Measurements from ENCODE around the gene KBTBD8. TPM values are rescaled to one million over a fixed set of nuclear protein-coding genes. Genes with fewer than 3 reads are reported as not detected.
A peak's percentile ranks its signal among the peaks of the same experiment; 100 is the strongest.

Gene KBTBD8
- total RNA-seq, 2 donors from 2014 or later = 3.5 to 6.2 TPM

- Mint-ChIP-seq H3K4me3 (no peak overlapping the region), H3K27me3 (ENCODE audit: insufficient read depth) (peaks cover 16% of the 10 kb centered on the region), H3K36me3 (ENCODE audit: low read depth) (no peaks in the 10 kb centered on the region), H3K4me1 (peaks cover 8% of the 10 kb centered on the region), H3K9me3 (no peaks in the 10 kb centered on the region), H3K27ac (no peak overlapping the region)
- no peaks in the 10 kb centered on the region for H3K9me3 ChIP-seq (ENCODE audit: control insufficient read depth, low read length)
- no peak overlapping the region for H3K27ac ChIP-seq (ENCODE audit: low read depth, low read length)
- no peaks in the 10 kb centered on the region for H3K4me1 ChIP-seq (ENCODE audit: control insufficient read depth, insufficient read depth, low read length)
- WGBS, 2 experiments (ENCODE audit: insufficient coverage in 1 of 2, insufficient read length in 1 of 2) = 85 to 90% methylated on average over 2 to 3 of the region's 3 CpGs
- TF ChIP-seq, protein P1, sequence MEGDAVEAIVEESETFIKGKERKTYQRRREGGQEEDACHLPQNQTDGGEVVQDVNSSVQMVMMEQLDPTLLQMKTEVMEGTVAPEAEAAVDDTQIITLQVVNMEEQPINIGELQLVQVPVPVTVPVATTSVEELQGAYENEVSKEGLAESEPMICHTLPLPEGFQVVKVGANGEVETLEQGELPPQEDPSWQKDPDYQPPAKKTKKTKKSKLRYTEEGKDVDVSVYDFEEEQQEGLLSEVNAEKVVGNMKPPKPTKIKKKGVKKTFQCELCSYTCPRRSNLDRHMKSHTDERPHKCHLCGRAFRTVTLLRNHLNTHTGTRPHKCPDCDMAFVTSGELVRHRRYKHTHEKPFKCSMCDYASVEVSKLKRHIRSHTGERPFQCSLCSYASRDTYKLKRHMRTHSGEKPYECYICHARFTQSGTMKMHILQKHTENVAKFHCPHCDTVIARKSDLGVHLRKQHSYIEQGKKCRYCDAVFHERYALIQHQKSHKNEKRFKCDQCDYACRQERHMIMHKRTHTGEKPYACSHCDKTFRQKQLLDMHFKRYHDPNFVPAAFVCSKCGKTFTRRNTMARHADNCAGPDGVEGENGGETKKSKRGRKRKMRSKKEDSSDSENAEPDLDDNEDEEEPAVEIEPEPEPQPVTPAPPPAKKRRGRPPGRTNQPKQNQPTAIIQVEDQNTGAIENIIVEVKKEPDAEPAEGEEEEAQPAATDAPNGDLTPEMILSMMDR (conservative IDR thresholded peaks at IDR 0.05) = no peak
- H3K36me3 ChIP-seq (ENCODE audit: control insufficient read depth, insufficient read depth, low read length) = no peaks in the 10 kb centered on the region
- H3K27me3 ChIP-seq (ENCODE audit: control insufficient read depth, insufficient read depth, low read length, poor library complexity, severe bottlenecking) = peaks cover 10% of the 10 kb centered on the region
- no peak overlapping the region for H3K9ac ChIP-seq (ENCODE audit: extremely low read depth, low read length, poor library complexity, severe bottlenecking)
- no peak for DNase-seq
- no peak overlapping the region for H3K4me3 ChIP-seq (ENCODE audit: low read length)
These were observed 26.9 kb upstream of the KBTBD8 start for GRCh38 chr3:66971245-66971644.

DNA sequence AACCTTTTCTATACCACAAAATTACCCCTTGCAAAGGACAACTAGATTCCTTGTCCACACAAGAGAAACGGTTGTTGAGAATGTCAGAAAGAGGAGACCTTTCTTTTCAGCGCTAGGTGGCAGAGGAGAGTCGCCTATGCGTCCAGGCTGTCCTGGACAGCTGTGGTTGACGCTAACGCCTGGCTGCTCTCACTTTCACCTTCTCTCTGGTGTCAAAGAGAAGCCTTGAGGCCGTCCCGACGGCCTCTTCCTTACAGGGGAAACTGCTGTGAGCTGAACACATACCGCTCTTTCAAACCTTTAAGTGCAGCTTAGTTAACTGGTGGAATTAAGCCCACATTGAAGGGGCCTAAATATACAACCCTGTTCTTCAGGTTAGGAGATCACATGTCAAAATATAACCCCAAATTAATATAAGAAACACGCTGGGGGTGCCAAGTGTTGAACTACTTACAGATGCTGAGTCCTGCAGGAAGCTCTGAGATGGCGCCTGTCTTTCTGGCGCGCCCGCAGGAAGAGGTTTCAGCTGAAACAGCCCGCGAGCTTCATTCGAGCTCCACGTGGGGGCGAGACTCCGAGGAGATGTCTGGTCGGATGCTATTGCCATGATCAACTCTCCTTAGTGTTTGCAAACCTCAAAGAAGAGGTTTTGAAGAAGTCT is 26.1 kb upstream of the KBTBD8 start:
- Mint-ChIP-seq H3K4me1 (peaks cover 8% of the 10 kb centered on the region), H3K27ac (no peak overlapping the region), H3K36me3 (ENCODE audit: low read depth) (no peaks in the 10 kb centered on the region), H3K9me3 (no peaks in the 10 kb centered on the region), H3K4me3 (peak overlapping the region; percentile 38), H3K27me3 (ENCODE audit: insufficient read depth) (peaks cover 16% of the 10 kb centered on the region)
- H3K4me3 ChIP-seq (ENCODE audit: low read length) = no peak overlapping the region
- WGBS, 2 experiments (ENCODE audit: insufficient coverage in 1 of 2, insufficient read length in 1 of 2) = 45 to 46% methylated on average over 22 of the region's 22 CpGs
- peak; percentile 92 for DNase-seq
- H3K9ac ChIP-seq (ENCODE audit: extremely low read depth, low read length, poor library complexity, severe bottlenecking) = no peak overlapping the region
- H3K4me1 ChIP-seq (ENCODE audit: control insufficient read depth, insufficient read depth, low read length) = no peaks in the 10 kb centered on the region
- no peak overlapping the region for H3K27ac ChIP-seq (ENCODE audit: low read depth, low read length)
- H3K9me3 ChIP-seq (ENCODE audit: control insufficient read depth, low read length) = no peaks in the 10 kb centered on the region
- TF ChIP-seq, protein P1 (conservative IDR thresholded peaks at IDR 0.05) = peak; percentile 90
- H3K36me3 ChIP-seq (ENCODE audit: control insufficient read depth, insufficient read depth, low read length) = no peaks in the 10 kb centered on the region
- H3K27me3 ChIP-seq (ENCODE audit: control insufficient read depth, insufficient read depth, low read length, poor library complexity, severe bottlenecking) = peaks cover 10% of the 10 kb centered on the region

DNA sequence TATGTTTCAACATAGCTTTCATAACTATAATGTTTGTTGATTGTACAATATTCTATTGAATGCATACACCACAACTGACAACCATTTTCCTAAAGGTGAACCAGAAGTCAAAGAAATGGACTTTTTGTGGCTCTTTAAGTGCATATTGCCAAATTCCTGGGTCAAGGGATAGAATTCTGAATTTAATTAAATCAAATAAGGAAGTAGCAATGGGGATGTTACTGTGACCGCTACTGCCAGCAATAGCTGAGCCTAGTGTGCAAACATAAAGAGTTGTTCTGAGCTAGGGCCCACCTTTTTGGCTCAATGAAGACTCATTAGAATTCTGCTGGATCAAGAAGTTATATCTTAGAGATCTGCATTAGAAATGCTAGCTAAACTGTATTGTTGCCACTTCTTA is 17.3 kb upstream of the KBTBD8 start:
- TF ChIP-seq, protein P1 (conservative IDR thresholded peaks at IDR 0.05) = no peak
- Histone ChIP-seq H3K27ac (ENCODE audit: low read depth, low read length) (no peak overlapping the region), H3K4me3 (ENCODE audit: low read length) (no peak overlapping the region), H3K4me1 (ENCODE audit: control insufficient read depth, insufficient read depth, low read length) (no peaks in the 10 kb centered on the region), H3K9ac (ENCODE audit: extremely low read depth, low read length, poor library complexity, severe bottlenecking) (no peak overlapping the region), H3K36me3 (ENCODE audit: control insufficient read depth, insufficient read depth, low read length) (no peaks in the 10 kb centered on the region), H3K27me3 (ENCODE audit: control insufficient read depth, insufficient read depth, low read length, poor library complexity, severe bottlenecking) (no peaks in the 10 kb centered on the region), H3K9me3 (ENCODE audit: control insufficient read depth, low read length) (no peaks in the 10 kb centered on the region)
- H3K36me3 Mint-ChIP-seq (ENCODE audit: low read depth) = no peaks in the 10 kb centered on the region
- 91 to 94% methylated on average over 1 of the region's 1 CpG for WGBS, 2 experiments (ENCODE audit: insufficient coverage in 1 of 2, insufficient read length in 1 of 2)
- no peak overlapping the region for H3K27ac Mint-ChIP-seq
- no peaks in the 10 kb centered on the region for H3K9me3 Mint-ChIP-seq
- no peak for DNase-seq
- no peak overlapping the region for H3K4me3 Mint-ChIP-seq
- H3K4me1 Mint-ChIP-seq = peaks cover 26% of the 10 kb centered on the region
- H3K27me3 Mint-ChIP-seq (ENCODE audit: insufficient read depth) = no peaks in the 10 kb centered on the region

All from endodermal cell (in vitro differentiated cells).